Mesothelial cell of epicardium (in vitro differentiated cells): ENCODE data around the gene ANAPC16. TPM values are rescaled to one million over a fixed set of nuclear protein-coding genes. Genes with fewer than 3 reads are reported as not detected.
A peak's percentile ranks its signal among the peaks of the same experiment; 100 is the strongest.
"Not testable (repeated sequence)": the region's sequence is repeated elsewhere in the genome, so short reads cannot be mapped to it uniquely, and the experiment has no call there.

Experiments
- DNase-seq, 2 experiments: peaks; one replicate each; pipeline ENCODE4 v3.0.0; 2021; ENCODE audit warnings: low spot score in 2 of 2; ENCODE audit not compliant: unreplicated experiment in 2 of 2
- H3K27ac Mint-ChIP-seq: 2 replicates; pipeline ENCODE4 v1.8.0; 2021; ENCODE audit warnings: mixed read lengths
- H3K27me3 Mint-ChIP-seq: 2 replicates; pipeline ENCODE4 v1.8.0; 2021; ENCODE audit warnings: low read depth, mixed read lengths
- H3K36me3 Mint-ChIP-seq: 2 replicates; pipeline ENCODE4 v1.8.0; 2021; ENCODE audit warnings: mixed read lengths
- H3K4me1 Mint-ChIP-seq: 2 replicates; pipeline ENCODE4 v1.8.0; 2021; ENCODE audit warnings: mixed read lengths
- H3K4me3 Mint-ChIP-seq: 2 replicates; pipeline ENCODE4 v1.8.0; 2021; ENCODE audit warnings: mild to moderate bottlenecking, moderate library complexity, mixed read lengths
- H3K9me3 Mint-ChIP-seq: 2 replicates; pipeline ENCODE4 v1.8.0; 2021; ENCODE audit warnings: mixed read lengths
- total RNA-seq: library from RNA; stranded (reverse); gene quantifications from 3 replicates; pipeline ENCODE4 v1.2.1, GENCODE V29; 2021
- TF ChIP-seq, protein P1 (sequence below): fragments of 200-600 bp; sonication (generic); IDR thresholded peaks from one replicate; pipeline ENCODE4 v1.5.0; 2021; ENCODE audit warnings: antibody characterized with exemption; ENCODE audit not compliant: unreplicated experiment

ANAPC16 gene
- total RNA-seq, 1 donor from 2014 or later, result 80.5 TPM

DNA sequence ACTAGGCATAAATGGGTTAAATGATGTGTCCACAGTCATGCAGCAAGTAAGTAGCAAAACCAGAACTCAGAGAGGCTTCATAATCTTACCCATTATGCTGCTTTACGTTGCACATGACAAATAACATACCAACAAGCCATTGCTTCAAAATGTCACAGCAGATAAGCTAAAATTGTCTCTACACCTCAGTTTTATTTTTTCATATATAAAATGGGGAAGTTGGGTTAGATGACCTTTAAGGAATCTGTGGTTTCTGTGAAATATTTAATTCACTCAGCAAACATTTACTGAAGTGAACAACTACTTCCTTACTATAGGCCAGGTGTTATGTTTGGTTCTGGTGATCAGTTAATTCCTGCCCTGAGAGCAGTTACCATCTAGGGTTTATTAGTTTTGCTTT is 2.5 kb downstream of the ANAPC16 start:
- no peaks in the 10 kb centered on the region for H3K9me3 Mint-ChIP-seq
- no peak for DNase-seq
- H3K27me3 Mint-ChIP-seq, result no peaks in the 10 kb centered on the region
- H3K36me3 Mint-ChIP-seq, result peaks cover 6% of the 10 kb centered on the region
- peak overlapping the region; percentile 35 for H3K27ac Mint-ChIP-seq
- TF ChIP-seq, protein P1, sequence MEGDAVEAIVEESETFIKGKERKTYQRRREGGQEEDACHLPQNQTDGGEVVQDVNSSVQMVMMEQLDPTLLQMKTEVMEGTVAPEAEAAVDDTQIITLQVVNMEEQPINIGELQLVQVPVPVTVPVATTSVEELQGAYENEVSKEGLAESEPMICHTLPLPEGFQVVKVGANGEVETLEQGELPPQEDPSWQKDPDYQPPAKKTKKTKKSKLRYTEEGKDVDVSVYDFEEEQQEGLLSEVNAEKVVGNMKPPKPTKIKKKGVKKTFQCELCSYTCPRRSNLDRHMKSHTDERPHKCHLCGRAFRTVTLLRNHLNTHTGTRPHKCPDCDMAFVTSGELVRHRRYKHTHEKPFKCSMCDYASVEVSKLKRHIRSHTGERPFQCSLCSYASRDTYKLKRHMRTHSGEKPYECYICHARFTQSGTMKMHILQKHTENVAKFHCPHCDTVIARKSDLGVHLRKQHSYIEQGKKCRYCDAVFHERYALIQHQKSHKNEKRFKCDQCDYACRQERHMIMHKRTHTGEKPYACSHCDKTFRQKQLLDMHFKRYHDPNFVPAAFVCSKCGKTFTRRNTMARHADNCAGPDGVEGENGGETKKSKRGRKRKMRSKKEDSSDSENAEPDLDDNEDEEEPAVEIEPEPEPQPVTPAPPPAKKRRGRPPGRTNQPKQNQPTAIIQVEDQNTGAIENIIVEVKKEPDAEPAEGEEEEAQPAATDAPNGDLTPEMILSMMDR, result no peak
- peaks cover 23% of the 10 kb centered on the region for H3K4me1 Mint-ChIP-seq
- no peak overlapping the region for H3K4me3 Mint-ChIP-seq

DNA sequence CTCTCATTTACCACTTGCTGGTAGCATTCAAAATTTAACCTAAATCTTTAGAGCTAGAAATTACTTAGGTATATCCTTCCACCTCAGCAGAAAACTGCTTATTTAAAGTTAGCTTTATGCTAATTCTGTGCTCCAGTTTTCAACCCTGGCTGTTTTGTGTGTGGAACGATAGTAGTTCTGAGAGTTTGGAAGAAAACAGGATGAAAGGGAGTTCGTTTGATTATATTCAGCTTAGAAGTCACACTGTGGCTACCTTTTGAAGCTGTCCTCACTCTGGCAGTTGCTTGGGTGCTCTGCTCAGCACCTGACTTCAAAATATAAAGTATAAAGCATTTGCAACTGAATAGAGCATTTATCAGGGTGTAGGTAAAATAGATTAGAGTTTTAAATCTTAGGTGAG is 2.9 kb downstream of the ANAPC16 start:
- H3K36me3 Mint-ChIP-seq, result peaks cover 6% of the 10 kb centered on the region
- DNase-seq, result no peak
- no peak overlapping the region for H3K4me3 Mint-ChIP-seq
- TF ChIP-seq, protein P1, result no peak
- H3K4me1 Mint-ChIP-seq, result peaks cover 26% of the 10 kb centered on the region
- H3K9me3 Mint-ChIP-seq, result no peaks in the 10 kb centered on the region
- no peaks in the 10 kb centered on the region for H3K27me3 Mint-ChIP-seq
- peak overlapping the region; percentile 35 for H3K27ac Mint-ChIP-seq

DNA sequence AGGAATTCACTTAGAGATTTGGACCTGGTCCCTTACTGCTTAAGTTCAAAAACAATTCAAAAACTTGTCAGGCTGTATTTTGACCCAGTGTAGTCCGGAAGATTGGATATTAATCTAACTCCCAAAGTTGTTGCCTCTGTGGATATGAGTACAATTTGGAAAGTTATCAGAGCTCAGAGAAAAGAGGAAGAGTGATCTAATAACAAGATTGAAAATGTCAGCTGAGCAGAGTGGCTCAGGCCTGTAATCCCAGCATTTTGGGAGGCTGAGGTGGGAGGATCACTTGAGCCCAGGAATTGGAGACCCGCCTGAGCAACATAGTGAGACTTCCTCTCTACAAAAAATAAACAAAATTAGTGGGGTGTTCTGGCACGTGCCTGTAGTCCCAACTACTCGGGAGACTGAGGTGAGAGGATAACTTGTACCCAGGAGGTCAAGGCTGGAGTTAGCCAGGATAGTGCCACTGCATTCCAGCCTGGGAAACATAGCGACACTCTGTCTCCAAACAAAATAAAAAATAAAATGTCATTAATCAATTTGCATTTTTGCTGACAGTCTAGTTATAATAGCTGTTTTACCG is 3.5 kb downstream of the ANAPC16 start:
- Mint-ChIP-seq H3K4me3 (no peak overlapping the region), H3K36me3 (peaks cover 8% of the 10 kb centered on the region), H3K9me3 (no peaks in the 10 kb centered on the region), H3K27ac (peak overlapping the region; percentile 35), H3K4me1 (peaks cover 26% of the 10 kb centered on the region), H3K27me3 (no peaks in the 10 kb centered on the region)
- DNase-seq, result no peak
- TF ChIP-seq, protein P1, result no peak

DNA sequence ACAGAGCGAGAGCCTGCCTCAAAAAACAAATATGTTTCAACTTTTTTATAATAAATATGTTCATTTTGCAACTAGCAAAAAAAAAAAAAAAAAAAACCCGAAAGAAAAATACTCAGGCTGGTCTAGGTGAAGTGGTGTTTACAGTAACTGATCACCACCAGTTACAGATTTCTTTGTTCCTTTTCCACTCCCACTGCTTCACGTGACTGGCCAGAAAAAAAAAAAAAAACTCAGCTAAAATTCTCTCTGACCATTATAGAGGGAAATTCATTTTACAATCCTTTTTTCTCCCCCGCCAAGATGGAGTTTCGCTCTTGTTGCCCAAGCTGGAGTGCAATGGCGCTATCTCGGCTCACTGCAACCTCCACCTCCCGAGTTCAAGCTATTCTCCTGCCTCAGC is 4.8 kb downstream of the ANAPC16 start:
- Mint-ChIP-seq H3K4me1 (peaks cover 15% of the 10 kb centered on the region), H3K9me3 (no peaks in the 10 kb centered on the region), H3K4me3 (no peak overlapping the region), H3K36me3 (peaks cover 8% of the 10 kb centered on the region), H3K27me3 (no peaks in the 10 kb centered on the region), H3K27ac (peak overlapping the region; percentile 30)
- TF ChIP-seq, protein P1, result no peak
- DNase-seq, result no peak

DNA sequence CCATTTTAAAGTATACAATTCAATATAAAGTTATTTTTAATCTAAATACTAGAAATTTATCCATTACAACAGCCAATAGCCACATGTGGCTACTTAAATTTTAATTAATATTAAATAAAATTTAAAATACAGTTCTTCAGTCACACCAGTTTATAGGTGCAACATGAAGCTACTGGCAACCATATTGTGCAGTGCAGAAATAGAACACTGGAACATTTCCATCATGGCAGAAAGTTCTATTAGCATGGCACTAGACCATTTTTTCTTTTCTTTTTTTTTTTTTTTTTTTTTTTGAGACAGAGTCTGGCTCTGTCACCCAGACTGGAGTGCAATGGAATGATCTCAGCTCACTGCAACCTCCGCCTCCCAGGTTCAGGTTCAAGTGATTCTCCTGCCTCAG is 5.5 kb downstream of the ANAPC16 start:
- no peak overlapping the region for H3K4me3 Mint-ChIP-seq
- DNase-seq, result no peak
- no peak overlapping the region for H3K27ac Mint-ChIP-seq
- H3K36me3 Mint-ChIP-seq, result peaks cover 8% of the 10 kb centered on the region
- TF ChIP-seq, protein P1, result no peak
- H3K27me3 Mint-ChIP-seq, result no peaks in the 10 kb centered on the region
- H3K4me1 Mint-ChIP-seq, result peaks cover 15% of the 10 kb centered on the region
- no peaks in the 10 kb centered on the region for H3K9me3 Mint-ChIP-seq

DNA sequence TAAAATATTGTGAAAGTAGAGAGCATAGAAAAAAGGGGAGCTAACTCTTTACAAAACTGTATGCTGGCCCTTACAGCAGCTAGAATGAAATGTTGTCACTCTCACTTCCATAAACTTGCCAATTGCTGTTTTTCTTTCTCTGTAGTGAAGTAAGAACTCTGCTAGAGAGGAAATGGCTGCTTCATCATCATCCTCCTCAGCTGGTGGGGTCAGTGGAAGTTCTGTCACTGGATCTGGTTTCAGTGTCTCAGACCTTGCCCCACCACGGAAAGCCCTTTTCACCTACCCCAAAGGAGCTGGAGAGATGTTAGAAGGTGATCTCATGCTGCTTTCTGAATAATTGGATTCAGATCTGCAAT is 7.9 kb downstream of the ANAPC16 start:
- Mint-ChIP-seq H3K27me3 (no peaks in the 10 kb centered on the region), H3K27ac (peak overlapping the region; percentile 59), H3K4me3 (no peak overlapping the region), H3K9me3 (no peaks in the 10 kb centered on the region), H3K36me3 (peaks cover 8% of the 10 kb centered on the region), H3K4me1 (peaks cover 8% of the 10 kb centered on the region)
- TF ChIP-seq, protein P1, result no peak
- DNase-seq, result no peak

DNA sequence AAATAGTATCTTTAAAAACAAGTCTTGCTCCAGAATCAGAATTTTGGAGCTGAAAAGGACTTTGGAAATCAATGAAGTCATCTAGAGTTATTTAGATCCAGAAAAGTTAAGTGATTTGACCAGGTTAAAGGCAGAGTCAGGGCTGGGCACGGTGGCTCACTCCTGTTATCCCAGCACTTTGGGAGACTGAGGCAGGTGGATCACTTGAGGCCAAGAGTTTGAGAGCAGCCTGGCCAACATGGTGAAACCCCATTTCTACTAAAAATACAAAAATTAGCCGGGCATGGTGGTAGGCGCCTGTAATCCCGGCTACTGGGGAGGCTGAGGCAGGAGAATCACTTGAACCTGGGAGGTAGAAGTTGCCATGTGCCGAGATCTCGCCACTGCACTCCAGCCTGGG is 8.4 kb downstream of the ANAPC16 start:
- H3K27ac Mint-ChIP-seq, result peak overlapping the region; percentile 59
- DNase-seq, H3K27me3 Mint-ChIP-seq, H3K9me3 Mint-ChIP-seq, H3K4me3 Mint-ChIP-seq, H3K4me1 Mint-ChIP-seq, H3K36me3 Mint-ChIP-seq: not testable (repeated sequence)
